HepG2 (cell line): ENCODE measurements around the gene ECT2. TPM values are rescaled to one million over a fixed set of nuclear protein-coding genes. Genes with fewer than 3 reads are reported as not detected.

Experiments
- ATAC-seq: fragments of 200-7000 bp; cut with Tn5 transposase; 3 replicates; pipeline ENCODE4 v1.9.1; 2020; ENCODE audit warnings: mild to moderate bottlenecking, moderate library complexity
- BruUV-seq: library from RNA; stranded (reverse); fragments of 400-500 nt; replicated peaks from 2 replicates; lab custom pipeline; 2021; lab: Mats Ljungman, UMichigan
- CTCF ChIA-PET: fragments of 300-600 bp; formaldehyde crosslinking; extraction: SDS; loops from one replicate; lab custom pipeline; 2021; ENCODE audit warnings: low total read pairs, inconsistent platforms, low intra/inter-chr PET ratio; lab: Yijun Ruan, JAX
- POLR2A ChIA-PET: fragments of 350-600 bp; sonication (Branson Sonifier 250); formaldehyde crosslinking; loops from one replicate; lab custom pipeline; 2020; ENCODE audit warnings: antibody characterized with exemption, inconsistent platforms; lab: Yijun Ruan, JAX
- DNase-seq: peaks from one replicate; pipeline ENCODE4 v3.0.0-alpha.2; 2015; ENCODE audit warnings: low spot score
- FAIRE-seq: peaks from 3 replicates; lab custom pipeline; 2011; peaks lifted over from hg19 to GRCh38; lab: Jason Lieb, UNC
- H2AFZ ChIP-seq: one replicate; pipeline ENCODE4 v1.6.1; 2011; ENCODE audit warnings: low read length, inconsistent platforms
- H3K27ac ChIP-seq: fragments of 300-600 bp; 3 replicates; pipeline ENCODE4 v1.8.0; 2011; ENCODE audit warnings: mixed run types, mild to moderate bottlenecking, mixed read lengths, low read length, inconsistent platforms; ENCODE audit not compliant: insufficient read depth; ENCODE audit errors: extremely low read length
- H3K27me3 ChIP-seq, 2 experiments: fragments of 200-600 bp in 1 of 2; 2 replicates in 1 of 2; 3 replicates in 1 of 2; pipeline versions ENCODE4 v1.6.0 to v1.8.0; 2011; ENCODE audit warnings: low read length in 2 of 2, mild to moderate bottlenecking in 2 of 2, moderate library complexity in 2 of 2, inconsistent platforms in 1 of 2; ENCODE audit not compliant: insufficient read depth in 2 of 2, control insufficient read depth in 1 of 2
- H3K36me3 ChIP-seq, 2 experiments: fragments of 200-600 bp in 1 of 2; replicated peaks in 1 of 2; 2 replicates in 1 of 2; 3 replicates in 1 of 2; pipeline versions ENCODE4 v1.5.1 to v1.8.0; 2011; ENCODE audit warnings: low read length in 2 of 2, inconsistent platforms in 1 of 2; ENCODE audit not compliant: insufficient read depth in 2 of 2, control insufficient read depth in 1 of 2
- H3K4me1 ChIP-seq: 2 replicates; pipeline ENCODE4 v1.5.1; 2012; ENCODE audit warnings: low read length, inconsistent platforms; ENCODE audit not compliant: insufficient read depth
- H3K4me2 ChIP-seq: 2 replicates; pipeline ENCODE4 v1.6.0; 2011; ENCODE audit warnings: low read depth, low read length, inconsistent platforms
- H3K4me3 ChIP-seq, 3 experiments: fragments of 200-600 bp in 1 of 3; sonication (generic), shearing (Covaris generic) in 1 of 3; replicated peaks in 1 of 3; 2 replicates each; pipeline ENCODE4 v1.5.1; 2011 to 2016; ENCODE audit warnings: low read length in 3 of 3, inconsistent platforms in 2 of 3, low read depth in 2 of 3, mild to moderate bottlenecking in 2 of 3, control low read depth in 1 of 3, mixed read lengths in 1 of 3; ENCODE audit not compliant: insufficient read depth in 1 of 3
- H3K79me2 ChIP-seq: one replicate; pipeline ENCODE4 v1.6.1; 2011; ENCODE audit warnings: low read length, inconsistent platforms; ENCODE audit not compliant: insufficient read depth
- H3K9ac ChIP-seq: 2 replicates; pipeline ENCODE4 v1.6.0; 2011; ENCODE audit warnings: mild to moderate bottlenecking, low read depth, low read length, inconsistent platforms; ENCODE audit not compliant: insufficient read depth
- H3K9me3 ChIP-seq: 2 replicates; pipeline ENCODE4 v1.5.1; 2012; ENCODE audit warnings: mild to moderate bottlenecking, low read length
- H4K20me1 ChIP-seq: 2 replicates; pipeline ENCODE4 v1.6.0; 2011; ENCODE audit warnings: inconsistent platforms, mild to moderate bottlenecking, low read length, moderate library complexity; ENCODE audit not compliant: insufficient read depth
- AGO2 ChIP-seq: fragments of 200-400 bp; formaldehyde crosslinking; optimal IDR thresholded peaks from 2 replicates; pipeline ENCODE3; 2017; ENCODE audit warnings: mild to moderate bottlenecking, low read depth, low read length, moderate library complexity
- ATF7 ChIP-seq, 2 experiments: fragments of 450-650 bp in 1 of 2; sonication (generic) in 1 of 2; formaldehyde crosslinking in 1 of 2; IDR thresholded peaks; 2 replicates each; pipeline versions ENCODE4 v1.4.0 to v1.6.1; 2016 to 2020; ENCODE audit warnings: antibody characterized with exemption in 1 of 2, mild to moderate bottlenecking in 1 of 2, missing genetic modification reagents in 1 of 2
- ETV6 ChIP-seq: sonication (generic); formaldehyde crosslinking; conservative IDR thresholded peaks from 2 replicates; pipeline ENCODE4 v1.4.0; 2020; ENCODE audit warnings: missing genetic modification reagents
- KDM5A ChIP-seq: fragments of 200-600 bp; sonication (generic); IDR thresholded peaks from 2 replicates; pipeline ENCODE4 v1.7.0; 2018; ENCODE audit warnings: antibody characterized with exemption, mild to moderate bottlenecking, low read length, borderline replicate concordance
- MEF2D ChIP-seq: sonication (generic); formaldehyde crosslinking; IDR thresholded peaks from 2 replicates; pipeline ENCODE4 v1.5.1; 2020; ENCODE audit warnings: mild to moderate bottlenecking, missing genetic modification reagents
- NPAS2 ChIP-seq: sonication (generic); formaldehyde crosslinking; IDR thresholded peaks from 2 replicates; pipeline ENCODE4 v1.8.0; 2022; ENCODE audit warnings: mild to moderate bottlenecking, missing genetic modification reagents, borderline replicate concordance
- RARA ChIP-seq: IDR thresholded peaks from 2 replicates; pipeline ENCODE4 v1.6.1; 2016; ENCODE audit warnings: missing genetic modification reagents, missing compliant biosample characterization
- SMARCE1 ChIP-seq: fragments of 450-650 bp; IDR thresholded peaks from 2 replicates; pipeline ENCODE4 v1.6.1; 2017; ENCODE audit warnings: borderline replicate concordance
- SOX5 ChIP-seq: IDR thresholded peaks from 2 replicates; pipeline ENCODE4 v1.6.1; 2016; ENCODE audit warnings: borderline replicate concordance
- TAF1 ChIP-seq: sonication (generic); formaldehyde crosslinking; IDR thresholded peaks from 2 replicates; pipeline ENCODE4 v1.4.0; 2020; ENCODE audit warnings: missing genetic modification reagents
- TOPORS ChIP-seq: sonication (generic); formaldehyde crosslinking; IDR thresholded peaks from 2 replicates; pipeline ENCODE4 v1.8.0; 2023; ENCODE audit warnings: mild to moderate bottlenecking, missing genetic modification reagents
- ZNF557 ChIP-seq: sonication (generic); formaldehyde crosslinking; IDR thresholded peaks from 2 replicates; pipeline ENCODE4 v1.4.0; 2020; ENCODE audit warnings: missing genetic modification reagents
- ZNF558 ChIP-seq: sonication (generic); formaldehyde crosslinking; IDR thresholded peaks from 2 replicates; pipeline ENCODE4 v1.9.0; 2022; ENCODE audit warnings: mild to moderate bottlenecking, missing genetic modification reagents, borderline replicate concordance
- ZNF792 ChIP-seq: IDR thresholded peaks from 2 replicates; pipeline ENCODE4 v1.6.1; 2016
- WGBS: methylation state at CpG from one replicate; pipeline ENCODE4 v1.1.6; 2017; ENCODE audit warnings: low lambda C conversion rate; 5-methylcytosine and 5-hydroxymethylcytosine counted together
- in situ Hi-C: cut with HindIII; loops from 2 replicates; pipeline ENCODE4 v1.10.0; 2017; ENCODE audit warnings: low pct_unique_long_range_greater_than_20kb; ENCODE audit not compliant: extremely low pct_ligation_motif_present
- intact Hi-C: fragments of 100-400 bp; cut with micrococcal nuclease; formaldehyde crosslinking; loops from one replicate; pipeline ENCODE4 v1.10.0; 2022; ENCODE audit not compliant: unreplicated experiment
- polyA plus RNA-seq, 8 experiments: library from polyadenylated mRNA; depleted of rRNA in 3 of 8; stranded (reverse) in 7 of 8; unstranded in 1 of 8; fragments of >200 nt; fragmentation: Illumina TruSeq in 4 of 8; extraction: Trizol in 4 of 8; gene quantifications; 2 replicates each; pipeline versions ENCODE4 v1.2.1 to v1.2.3, GENCODE V29; 2011 to 2016; ENCODE audit warnings: low read depth in 4 of 8, missing spikeins in 1 of 8, mixed read lengths in 1 of 8; ENCODE audit not compliant: insufficient read depth in 1 of 8
- total RNA-seq, 5 experiments: library from RNA; depleted of rRNA; stranded (reverse); fragments of >200 nt; fragmentation: Illumina TruSeq; extraction: Trizol; gene quantifications; 2 replicates each; pipeline ENCODE4 v1.2.3, GENCODE V29; 2016; ENCODE audit warnings: low read depth in 1 of 5

Gene ECT2
- total and polyA plus RNA-seq, 2 of the 13 experiments (the other 11 are each of a cell fraction or from before 2014, with no cell fraction given): 21.6 to 52.0 TPM

DNA sequence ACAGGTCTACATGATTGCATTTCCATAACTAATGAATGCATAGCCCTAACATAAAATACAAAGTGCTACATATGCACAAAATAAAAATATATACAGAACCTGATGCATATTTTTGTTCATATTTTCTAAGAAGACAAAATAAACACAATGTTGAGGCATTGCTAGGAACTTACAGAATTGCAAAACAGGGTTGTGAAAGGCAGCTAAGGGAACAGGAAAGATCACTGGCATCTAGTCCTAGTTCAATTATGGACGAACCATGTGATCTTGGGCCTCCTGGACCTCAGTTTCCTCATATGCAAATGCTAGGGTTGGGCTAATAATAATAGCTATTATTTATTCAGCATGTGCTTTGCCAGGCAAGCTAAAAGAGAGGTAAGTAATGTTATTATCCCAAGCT, 24.1 kb upstream of the ECT2 start:
- intact Hi-C loops (no loop called here), in situ Hi-C loops (no loop called here)
- Histone ChIP-seq H3K4me1 (0 out of 2 replicates have a peak, but pooled peaks cover 6% of the 10 kb centered on the region), H3K9ac (no peak overlapping the region), H3K27ac (no peak overlapping the region), H3K79me2 (no peaks in the 10 kb centered on the region), H3K4me3 (no peak overlapping the region), H3K36me3 (no peaks in the 10 kb centered on the region), H2AFZ (no peak overlapping the region), H3K27me3 (peaks cover 0 to 3% of the 10 kb centered on the region in 2 experiments; a peak in 2 of 5 replicates), H3K9me3 (no peaks in the 10 kb centered on the region), H4K20me1 (no peaks in the 10 kb centered on the region), H3K4me2 (no peak overlapping the region)
- DNase-seq: no peak
- POLR2A ChIA-PET: no interaction called here
- TF ChIP-seq RARA (CRISPR knock-in tag) (no peak), MEF2D (no peak), AGO2 (no peak), SOX5 (CRISPR knock-in tag) (no peak), NPAS2 (no peak), ZNF557 (CRISPR knock-in tag) (no peak), TAF1 (CRISPR knock-in tag) (no peak), SMARCE1 (no peak), ETV6 (no peak), ZNF792 (CRISPR knock-in tag) (no peak), TOPORS (no peak), KDM5A (no peak)
- FAIRE-seq: no peak
- ATAC-seq: no peak
- 0% methylated on average over 1 of the region's 1 CpG for WGBS
- BruUV-seq: no TSS peak
- CTCF ChIA-PET: no interaction called here

DNA sequence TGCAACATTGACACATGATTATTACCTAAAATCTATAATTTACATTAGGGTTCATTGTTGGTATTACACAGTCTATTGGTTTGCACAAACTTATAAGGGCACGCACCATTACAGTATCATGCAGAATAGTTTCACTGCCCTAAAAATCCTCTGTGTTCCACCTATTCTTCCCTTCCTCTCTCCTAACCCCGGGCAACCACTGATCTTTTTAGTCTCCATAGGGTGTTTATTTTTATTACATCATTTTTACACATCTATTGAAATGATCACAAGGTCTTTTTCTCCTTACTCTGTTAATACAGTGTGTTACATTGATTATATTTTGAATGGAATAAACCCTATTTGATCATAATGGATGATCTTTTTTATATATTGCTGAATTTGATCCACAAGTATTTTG, 15.5 kb upstream of the ECT2 start:
- 47% methylated on average over 2 of the region's 2 CpGs for WGBS
- DNase-seq (no peak), FAIRE-seq (no peak)

More for the DNA sequence above, 15.5 kb upstream of the ECT2 start:
- no peak for TF ChIP-seq ZNF558
- 0 out of 2 replicates have a peak, but pooled peaks have one; percentile 5 for TF ChIP-seq ATF7 (IDR thresholded peaks at IDR 0.05)
- no peak for TF ChIP-seq ATF7 (CRISPR knock-in tag; IDR thresholded peaks at IDR 0.05)
- no peak overlapping the region for H3K27ac ChIP-seq
- H3K9ac ChIP-seq: no peak overlapping the region
- no peaks in the 10 kb centered on the region; a peak in 1 of 5 replicates for H3K27me3 ChIP-seq
- POLR2A ChIA-PET: no interaction called here
- no peaks in the 10 kb centered on the region for H3K9me3 ChIP-seq
- H4K20me1 ChIP-seq: no peaks in the 10 kb centered on the region
- no TSS peak for BruUV-seq
- H3K4me2 ChIP-seq: no peak overlapping the region
- intact Hi-C loops (no loop called here), in situ Hi-C loops (no loop called here)
- no peaks in the 10 kb centered on the region for H3K36me3 ChIP-seq
- CTCF ChIA-PET: no interaction called here
- no peaks in the 10 kb centered on the region for H3K79me2 ChIP-seq
- H3K4me3 ChIP-seq: no peak overlapping the region
- no peak for ATAC-seq
- H3K4me1 ChIP-seq: no peaks in the 10 kb centered on the region
- H2AFZ ChIP-seq: no peak overlapping the region
